ENCODE data around the gene ARMS2. TPM values are rescaled to one million over a fixed set of nuclear protein-coding genes. Genes with fewer than 3 reads are reported as not detected.

The ARMS2 gene
- polyA plus RNA-seq, 1 of the 3 experiments (the other 2 are of a cell fraction), result not detected

DNA sequence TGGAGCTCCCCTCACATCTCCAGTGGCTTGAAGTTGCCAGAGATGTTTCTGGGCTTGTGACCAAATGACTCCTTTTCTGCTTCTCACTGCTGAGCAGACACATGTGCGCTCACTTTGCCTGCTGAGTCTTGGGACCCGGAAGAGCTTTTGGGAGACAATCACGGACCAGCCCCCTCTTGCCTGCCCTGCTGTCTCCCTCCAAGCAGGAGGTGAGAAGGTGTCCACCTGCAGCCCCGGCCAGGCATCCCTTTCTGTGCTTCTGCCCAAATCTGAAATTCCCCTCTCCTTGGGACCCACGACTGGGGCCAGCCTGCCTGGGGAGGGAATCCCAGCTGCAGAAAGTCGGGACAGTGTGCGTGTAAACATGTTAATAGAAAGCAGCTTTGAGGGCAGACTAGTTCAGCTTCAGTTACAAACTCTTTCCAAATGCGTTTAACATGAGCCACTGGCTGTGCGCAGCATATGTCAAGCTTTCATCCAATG lies 38.6 kb downstream of the ARMS2 start:
- ChIA-PET CTCF (interaction anchor here (1.0 to 3.4 kb wide), 4 partner anchors 12 to 150 kb away, joined by 3 to 11 read pairs (median 4); no protein-coding TSS in a partner anchor), POLR2A (no interaction called here)
- peaks cover 3 to 6% of the 10 kb centered on the region in 2 experiments for H3K36me3 ChIP-seq (replicated peaks in 1 of 2; ENCODE audit: control insufficient read depth in 1 of 2, insufficient read depth in 2 of 2, low read length in 1 of 2)
- H4K20me1 ChIP-seq (ENCODE audit: insufficient read depth), result no peaks in the 10 kb centered on the region
- no peaks in the 10 kb centered on the region; the same call in 1 of the 2 replicates for H3K79me2 ChIP-seq (ENCODE audit: insufficient read depth)
- H3K27me3 ChIP-seq (ENCODE audit: insufficient read depth), result no peaks in the 10 kb centered on the region
- DNase-seq, result no peak
- peaks cover 15% of the 10 kb centered on the region for H3F3A ChIP-seq (replicated peaks; ENCODE audit: insufficient read depth)
- H3K27ac ChIP-seq (ENCODE audit: low read depth in 2 of 2, low read length in 1 of 2), result peak overlapping the region in 1 of 2 experiments; percentile 20; a peak in 1 of 4 replicates
- no peaks in the 10 kb centered on the region for H3K9me2 ChIP-seq
- WGBS (ENCODE audit: low lambda C conversion rate), result 85% methylated on average over 8 of the region's 9 CpGs
- H3K4me1 ChIP-seq (ENCODE audit: control insufficient read depth in 1 of 2, insufficient read depth in 2 of 2, low read depth in 1 of 2, low read length in 1 of 2), result peaks cover 0 to 13% of the 10 kb centered on the region in 2 experiments; a peak in 2 of 4 replicates
- no peaks in the 10 kb centered on the region for H3K9me3 ChIP-seq
- no peak overlapping the region for H3K4me2 ChIP-seq
- TF ChIP-seq FOSL2 (IDR thresholded peaks at IDR 0.05; ENCODE audit: borderline replicate concordance, low read depth) (no peak), GABPA (IDR thresholded peaks at IDR 0.05; ENCODE audit: low read depth) (no peak), TCF12 (IDR thresholded peaks at IDR 0.05) (no peak)
- TF ChIP-seq, protein P1, sequence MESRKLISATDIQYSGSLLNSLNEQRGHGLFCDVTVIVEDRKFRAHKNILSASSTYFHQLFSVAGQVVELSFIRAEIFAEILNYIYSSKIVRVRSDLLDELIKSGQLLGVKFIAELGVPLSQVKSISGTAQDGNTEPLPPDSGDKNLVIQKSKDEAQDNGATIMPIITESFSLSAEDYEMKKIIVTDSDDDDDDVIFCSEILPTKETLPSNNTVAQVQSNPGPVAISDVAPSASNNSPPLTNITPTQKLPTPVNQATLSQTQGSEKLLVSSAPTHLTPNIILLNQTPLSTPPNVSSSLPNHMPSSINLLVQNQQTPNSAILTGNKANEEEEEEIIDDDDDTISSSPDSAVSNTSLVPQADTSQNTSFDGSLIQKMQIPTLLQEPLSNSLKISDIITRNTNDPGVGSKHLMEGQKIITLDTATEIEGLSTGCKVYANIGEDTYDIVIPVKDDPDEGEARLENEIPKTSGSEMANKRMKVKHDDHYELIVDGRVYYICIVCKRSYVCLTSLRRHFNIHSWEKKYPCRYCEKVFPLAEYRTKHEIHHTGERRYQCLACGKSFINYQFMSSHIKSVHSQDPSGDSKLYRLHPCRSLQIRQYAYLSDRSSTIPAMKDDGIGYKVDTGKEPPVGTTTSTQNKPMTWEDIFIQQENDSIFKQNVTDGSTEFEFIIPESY (IDR thresholded peaks at IDR 0.05; ENCODE audit: borderline replicate concordance, low read depth), result no peak
- H3K4me3 ChIP-seq (ENCODE audit: low read depth in 2 of 2, low read length in 1 of 2), result no peak overlapping the region
- no peak overlapping the region for H3K9ac ChIP-seq
- no peak overlapping the region for H2AFZ ChIP-seq (ENCODE audit: low read depth)

DNA sequence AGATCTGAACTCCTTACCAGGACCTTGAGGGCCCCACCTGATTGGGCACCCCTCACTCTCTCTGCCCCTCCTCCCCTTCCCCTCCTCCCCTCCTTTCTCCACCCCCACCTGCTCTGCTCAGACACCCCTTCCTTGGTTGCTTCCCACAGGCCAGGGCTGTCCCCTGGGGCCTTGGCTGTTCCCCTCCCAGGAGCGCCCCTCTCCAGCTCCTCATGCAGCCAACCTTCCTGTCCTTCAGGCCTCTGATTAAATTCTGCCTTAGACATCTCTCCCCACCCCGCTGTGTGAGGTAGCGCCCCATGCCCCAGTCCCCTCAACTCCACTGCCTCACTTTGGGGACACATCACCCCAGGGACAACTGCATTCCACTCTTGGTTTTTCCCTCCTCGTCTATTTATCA lies 39.3 kb downstream of the ARMS2 start:
- ChIA-PET CTCF (interaction anchor here (1.0 to 3.4 kb wide), 4 partner anchors 18 to 151 kb away, joined by 3 to 11 read pairs (median 4); no protein-coding TSS in a partner anchor), POLR2A (no interaction called here)
- Histone ChIP-seq H3K36me3 (replicated peaks in 1 of 2; ENCODE audit: control insufficient read depth in 1 of 2, insufficient read depth in 2 of 2, low read length in 1 of 2) (peaks cover 3 to 6% of the 10 kb centered on the region in 2 experiments), H3K9me3 (no peaks in the 10 kb centered on the region), H3K9me2 (no peaks in the 10 kb centered on the region), H3F3A (replicated peaks; ENCODE audit: insufficient read depth) (peaks cover 15% of the 10 kb centered on the region), H4K20me1 (ENCODE audit: insufficient read depth) (no peaks in the 10 kb centered on the region), H2AFZ (ENCODE audit: low read depth) (no peak overlapping the region), H3K4me2 (no peak overlapping the region), H3K27ac (ENCODE audit: low read depth in 2 of 2, low read length in 1 of 2) (peak overlapping the region in 1 of 2 experiments; percentile 83; a peak in 1 of 4 replicates), H3K27me3 (ENCODE audit: insufficient read depth) (no peaks in the 10 kb centered on the region), H3K4me1 (ENCODE audit: control insufficient read depth in 1 of 2, insufficient read depth in 2 of 2, low read depth in 1 of 2, low read length in 1 of 2) (peaks cover 0 to 13% of the 10 kb centered on the region in 2 experiments; a peak in 2 of 4 replicates), H3K4me3 (ENCODE audit: low read depth in 2 of 2, low read length in 1 of 2) (no peak overlapping the region), H3K9ac (no peak overlapping the region), H3K79me2 (ENCODE audit: insufficient read depth) (no peaks in the 10 kb centered on the region; the same call in 1 of the 2 replicates)
- TF ChIP-seq, protein P2, sequence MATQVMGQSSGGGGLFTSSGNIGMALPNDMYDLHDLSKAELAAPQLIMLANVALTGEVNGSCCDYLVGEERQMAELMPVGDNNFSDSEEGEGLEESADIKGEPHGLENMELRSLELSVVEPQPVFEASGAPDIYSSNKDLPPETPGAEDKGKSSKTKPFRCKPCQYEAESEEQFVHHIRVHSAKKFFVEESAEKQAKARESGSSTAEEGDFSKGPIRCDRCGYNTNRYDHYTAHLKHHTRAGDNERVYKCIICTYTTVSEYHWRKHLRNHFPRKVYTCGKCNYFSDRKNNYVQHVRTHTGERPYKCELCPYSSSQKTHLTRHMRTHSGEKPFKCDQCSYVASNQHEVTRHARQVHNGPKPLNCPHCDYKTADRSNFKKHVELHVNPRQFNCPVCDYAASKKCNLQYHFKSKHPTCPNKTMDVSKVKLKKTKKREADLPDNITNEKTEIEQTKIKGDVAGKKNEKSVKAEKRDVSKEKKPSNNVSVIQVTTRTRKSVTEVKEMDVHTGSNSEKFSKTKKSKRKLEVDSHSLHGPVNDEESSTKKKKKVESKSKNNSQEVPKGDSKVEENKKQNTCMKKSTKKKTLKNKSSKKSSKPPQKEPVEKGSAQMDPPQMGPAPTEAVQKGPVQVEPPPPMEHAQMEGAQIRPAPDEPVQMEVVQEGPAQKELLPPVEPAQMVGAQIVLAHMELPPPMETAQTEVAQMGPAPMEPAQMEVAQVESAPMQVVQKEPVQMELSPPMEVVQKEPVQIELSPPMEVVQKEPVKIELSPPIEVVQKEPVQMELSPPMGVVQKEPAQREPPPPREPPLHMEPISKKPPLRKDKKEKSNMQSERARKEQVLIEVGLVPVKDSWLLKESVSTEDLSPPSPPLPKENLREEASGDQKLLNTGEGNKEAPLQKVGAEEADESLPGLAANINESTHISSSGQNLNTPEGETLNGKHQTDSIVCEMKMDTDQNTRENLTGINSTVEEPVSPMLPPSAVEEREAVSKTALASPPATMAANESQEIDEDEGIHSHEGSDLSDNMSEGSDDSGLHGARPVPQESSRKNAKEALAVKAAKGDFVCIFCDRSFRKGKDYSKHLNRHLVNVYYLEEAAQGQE (IDR thresholded peaks at IDR 0.05; ENCODE audit: low read depth, low read length), result no peak
- TF ChIP-seq NFIC (IDR thresholded peaks at IDR 0.05; ENCODE audit: borderline replicate concordance) (no peak), SIN3A (IDR thresholded peaks at IDR 0.05; ENCODE audit: borderline replicate concordance, low read depth, low read length) (no peak)
- TF ChIP-seq, protein P1 (IDR thresholded peaks at IDR 0.05; ENCODE audit: borderline replicate concordance, low read depth), result no peak
- TF ChIP-seq, protein P3, sequence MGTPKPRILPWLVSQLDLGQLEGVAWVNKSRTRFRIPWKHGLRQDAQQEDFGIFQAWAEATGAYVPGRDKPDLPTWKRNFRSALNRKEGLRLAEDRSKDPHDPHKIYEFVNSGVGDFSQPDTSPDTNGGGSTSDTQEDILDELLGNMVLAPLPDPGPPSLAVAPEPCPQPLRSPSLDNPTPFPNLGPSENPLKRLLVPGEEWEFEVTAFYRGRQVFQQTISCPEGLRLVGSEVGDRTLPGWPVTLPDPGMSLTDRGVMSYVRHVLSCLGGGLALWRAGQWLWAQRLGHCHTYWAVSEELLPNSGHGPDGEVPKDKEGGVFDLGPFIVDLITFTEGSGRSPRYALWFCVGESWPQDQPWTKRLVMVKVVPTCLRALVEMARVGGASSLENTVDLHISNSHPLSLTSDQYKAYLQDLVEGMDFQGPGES (IDR thresholded peaks at IDR 0.05; ENCODE audit: low read depth, low read length), result no peak
- 99% methylated on average over 4 of the region's 4 CpGs for WGBS (ENCODE audit: low lambda C conversion rate)
- DNase-seq, result no peak
